Medulla oblongata (tissue), 1 donor: ENCODE results near the gene TAPBP.

Experiments used
- DNase-seq: peaks from one replicate; pipeline ENCODE4 v3.0.0-alpha.2; 2015; ENCODE audit errors: extremely low spot score

TAPBP gene

GRCh38 chr6:33320315-33321181 is 6.7 kb upstream of the TAPBP start:
- no peak for DNase-seq

GRCh38 chr6:33319939-33320314 is 6.0 kb upstream of the TAPBP start:
- DNase-seq: no peak

DNA sequence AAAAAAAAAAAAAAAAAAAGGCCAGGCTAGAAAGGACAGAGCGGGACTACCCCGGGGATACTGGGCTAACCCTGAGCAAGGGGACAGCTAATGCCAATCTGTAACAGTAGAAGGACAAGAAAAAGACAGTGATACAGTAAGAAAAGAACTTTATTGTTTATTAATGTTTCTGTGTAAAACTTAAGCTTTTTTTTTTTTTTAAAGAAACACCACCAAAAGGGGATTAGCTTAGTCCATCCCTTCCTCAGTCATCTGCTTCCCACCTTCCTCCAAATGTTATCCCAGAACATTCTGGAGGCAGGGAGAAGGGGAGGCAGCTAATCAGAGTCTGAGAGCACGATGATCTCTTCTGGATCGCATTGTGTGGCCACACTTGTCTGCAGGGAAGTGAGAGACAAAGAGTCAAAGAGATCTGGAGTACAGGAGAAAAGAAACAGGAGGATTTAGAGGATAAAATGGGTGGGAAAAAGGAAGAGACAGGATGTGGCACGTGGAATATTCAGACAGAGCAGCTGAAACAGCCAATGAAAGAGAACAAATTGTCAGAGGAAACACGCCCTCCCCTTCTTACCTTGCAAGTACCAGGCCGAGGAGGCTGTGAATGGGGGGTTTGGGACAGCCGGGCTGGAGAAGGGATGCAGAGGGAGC is 4.7 kb upstream of the TAPBP start:
- DNase-seq: no peak

- peak; percentile 98 for DNase-seq
These were observed 4.0 kb upstream of the TAPBP start, which contains the start of gene ZBTB22 for GRCh38 chr6:33317669-33318425. ZBTB22 (minus strand) TSS chr6:33317744; CDS start chr6:33316916, 828 bp downstream.

GRCh38 chr6:33317419-33317668 is 3.5 kb upstream of the TAPBP start:
- peak; percentile 30 for DNase-seq

- peak; percentile 21 for DNase-seq
These were observed 2.9 kb upstream of the TAPBP start for GRCh38 chr6:33316603-33317418.

- DNase-seq: no peak
These were observed 2.1 kb upstream of the TAPBP start for GRCh38 chr6:33315793-33316602.

- DNase-seq: no peak
These were observed 1.3 kb upstream of the TAPBP start for GRCh38 chr6:33314943-33315792.

DNA sequence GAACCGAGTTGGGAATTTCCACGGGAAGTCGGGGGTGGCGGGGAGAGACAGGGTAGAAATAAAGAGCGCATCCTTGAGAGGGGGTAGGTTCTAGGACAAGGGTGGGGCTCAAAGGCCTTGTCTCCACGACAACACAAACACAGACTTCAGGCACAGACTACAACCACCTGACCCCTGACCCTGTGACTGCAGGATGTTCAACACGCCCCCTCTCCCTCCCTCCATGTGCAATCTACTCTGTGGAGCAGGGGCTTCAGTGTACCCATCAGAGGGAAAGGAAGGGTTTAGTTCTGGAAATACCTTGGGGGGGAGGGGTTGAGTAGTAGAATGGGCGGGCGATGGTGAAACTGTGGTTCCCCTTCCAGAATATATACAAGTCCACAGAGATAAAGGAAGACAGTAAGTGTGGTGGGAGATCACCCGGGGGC is 651 bp upstream of the TAPBP start:
- DNase-seq: peak; percentile 67

- peak; percentile 49 for DNase-seq
These were observed 671 bp downstream of the TAPBP start for GRCh38 chr6:33313105-33313708.

DNA sequence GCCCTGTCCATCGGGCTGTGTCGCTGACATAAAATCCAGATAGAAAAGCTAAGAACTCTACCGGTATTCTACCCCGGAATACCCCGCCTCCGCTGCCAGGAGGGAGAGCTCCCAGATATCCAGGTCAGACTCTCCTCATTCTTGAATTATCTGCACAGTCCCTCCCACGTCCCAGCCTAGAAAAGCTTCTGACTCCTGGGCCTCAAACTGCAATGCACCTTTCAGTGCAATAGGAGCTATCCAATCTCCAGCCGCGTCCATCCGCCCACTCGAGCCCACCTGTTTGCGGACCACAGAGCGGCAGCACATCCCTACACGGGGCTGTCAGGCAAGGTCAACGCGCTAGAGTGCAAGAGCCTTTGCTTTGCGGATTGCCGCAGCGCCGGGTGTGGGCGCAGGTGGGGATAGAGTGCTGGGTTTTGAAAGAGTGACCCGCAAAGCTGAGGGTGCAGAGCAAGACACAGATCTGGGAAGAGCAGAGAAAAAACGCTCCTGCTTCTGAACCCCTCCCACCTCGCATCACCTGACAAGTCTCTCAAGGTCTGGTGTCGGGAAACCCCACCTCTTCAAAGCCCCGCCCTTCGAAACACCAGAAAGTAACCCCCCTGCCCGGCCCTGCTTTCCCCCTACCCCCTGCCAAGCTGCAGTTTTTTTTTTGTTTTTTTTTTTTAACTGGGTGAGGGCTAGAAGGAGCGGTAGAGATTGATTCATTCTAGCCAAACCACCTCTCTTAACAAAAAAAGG is 1.3 kb downstream of the TAPBP start:
- DNase-seq: peak; percentile 77

GRCh38 chr6:33306356-33306755 is 7.5 kb downstream of the TAPBP start:
- no peak for DNase-seq

DNA sequence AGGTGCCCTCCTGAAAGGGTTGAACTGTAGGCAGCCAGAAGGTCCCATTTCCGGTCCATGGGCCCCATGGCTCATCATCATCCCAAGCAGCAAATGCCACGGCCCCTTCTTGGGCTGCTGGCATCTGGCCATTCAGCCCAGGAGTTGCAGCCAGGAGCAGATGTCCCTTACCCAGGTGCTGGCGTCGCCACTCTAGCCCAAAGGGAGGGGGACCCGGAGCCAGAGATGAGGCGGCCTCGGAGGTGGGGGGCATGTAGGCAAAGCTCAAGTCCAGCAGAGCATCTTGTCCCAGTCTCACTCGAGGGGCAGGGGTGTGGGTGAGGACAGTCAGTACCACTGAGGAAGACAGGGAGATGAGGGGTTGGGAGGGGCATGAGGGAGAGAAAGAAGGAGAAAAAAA is 8.8 kb downstream of the TAPBP start:
- DNase-seq: no peak

- no peak for DNase-seq
These were observed 9.7 kb downstream of the TAPBP start for GRCh38 chr6:33304216-33304615.

DNA sequence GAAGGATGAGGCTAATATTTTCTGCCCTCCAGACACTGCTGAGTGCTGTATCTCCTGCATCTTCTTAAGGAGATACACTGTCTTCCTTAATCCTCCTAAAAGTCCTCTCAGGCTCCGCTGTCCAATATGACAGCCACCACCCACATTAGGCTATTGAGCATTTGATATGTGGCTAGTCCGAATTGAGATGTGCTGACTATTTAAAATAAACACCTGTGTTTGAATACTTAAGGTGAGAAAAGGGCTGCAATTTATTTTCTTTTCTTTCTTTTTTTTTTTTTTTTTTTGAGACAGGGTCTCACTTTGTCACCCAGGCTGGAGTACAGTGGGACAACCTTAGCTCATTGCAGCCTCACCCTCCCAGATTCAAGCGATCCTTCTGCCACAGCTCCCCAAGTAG is 12.0 kb downstream of the TAPBP start:
- DNase-seq: no peak

DNA sequence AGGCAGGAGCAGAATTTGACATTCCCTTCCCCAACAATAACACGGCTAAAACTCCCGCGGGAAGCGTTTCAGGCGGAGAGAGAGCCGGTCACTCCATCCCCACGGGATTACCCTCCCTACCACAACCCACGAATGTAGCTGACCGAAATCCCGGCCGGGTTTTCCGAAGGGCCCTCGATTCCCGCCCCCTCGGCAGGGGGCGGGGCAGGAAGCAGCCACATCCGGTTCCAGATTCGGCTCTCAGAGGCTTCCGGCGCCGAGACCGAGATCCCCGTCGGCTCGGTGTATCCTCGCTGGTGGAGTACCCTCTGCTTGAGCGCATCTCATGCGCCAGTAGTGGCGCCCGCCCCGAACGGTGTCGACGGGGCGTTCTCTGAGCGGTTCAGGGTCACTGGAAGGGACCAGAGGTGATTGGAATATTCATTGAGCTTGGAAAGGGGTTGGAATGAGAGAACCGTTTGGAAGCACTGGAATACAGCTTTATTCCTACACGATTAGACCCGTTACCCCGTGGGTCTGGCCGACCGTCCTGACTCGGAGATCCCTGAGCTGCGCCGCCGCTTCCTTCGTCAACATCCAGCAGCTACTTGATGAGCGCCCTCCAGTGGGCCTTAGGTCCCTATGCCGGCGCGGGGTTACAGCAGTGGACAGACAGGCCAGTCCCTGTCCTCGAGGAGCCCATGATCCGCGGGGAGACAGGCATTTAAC is 14.5 kb downstream of the TAPBP start:
- peak; percentile 93 for DNase-seq

DNA sequence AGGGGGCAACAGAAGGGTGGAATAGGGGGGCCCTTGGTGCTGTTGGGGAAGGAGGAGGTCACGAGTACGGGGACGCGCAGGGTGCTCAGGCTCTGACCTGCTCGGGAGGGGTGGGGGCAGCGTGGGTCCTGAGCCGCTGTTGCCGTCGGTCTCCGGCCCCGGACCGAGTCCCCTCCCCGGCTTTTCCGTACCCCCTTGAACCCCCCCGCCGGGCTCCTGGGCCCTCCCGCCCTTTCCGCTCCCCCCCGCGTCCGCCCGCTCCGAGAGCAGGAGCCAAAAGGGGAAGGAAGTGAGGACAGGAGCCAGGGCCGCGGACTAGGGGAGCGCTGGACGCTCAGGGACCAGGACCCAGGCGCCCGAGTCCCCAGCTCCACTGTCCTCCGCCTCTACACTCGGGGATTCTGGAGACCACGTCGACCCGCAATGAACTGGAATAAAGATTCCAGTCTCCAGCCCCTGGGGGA is 15.1 kb downstream of the TAPBP start, which contains the start of gene RGL2:
Gene RGL2 (minus strand): TSS at position 170 of the 464 bp plus-strand sequence. CDS start 332 bp downstream, outside the sequence.
- peak; percentile 89 for DNase-seq
